Prostate gland (tissue), 2 donors: Measurements from ENCODE around the gene WFIKKN2. TPM values are rescaled to one million over a fixed set of nuclear protein-coding genes. Genes with fewer than 3 reads are reported as not detected.

Experiments
- DNase-seq: peaks from one replicate; pipeline ENCODE4 v3.0.0-alpha.2; 2019; ENCODE audit warnings: low spot score
- H3K27ac ChIP-seq, 2 donors: fragments of 200-600 bp; sonication (generic); 2 replicates each; pipeline ENCODE4 v1.5.1; 2017 to 2019
- H3K27me3 ChIP-seq: fragments of 200-600 bp; sonication (generic); replicated peaks from 2 replicates; pipeline ENCODE4 v1.5.1; 2019; ENCODE audit not compliant: insufficient read depth
- H3K36me3 ChIP-seq, 2 donors: fragments of 200-600 bp; sonication (generic); 1 replicate in 1 of 2; 2 replicates in 1 of 2; pipeline versions ENCODE4 v1.5.1 to v1.8.1; 2017 to 2019
- H3K4me1 ChIP-seq: fragments of 200-600 bp; sonication (generic); replicated peaks from 2 replicates; pipeline ENCODE4 v1.5.1; 2019
- H3K4me3 ChIP-seq, 2 donors: fragments of 200-600 bp; sonication (generic); 2 replicates each; pipeline ENCODE4 v1.5.1; 2017 to 2019
- H3K9me3 ChIP-seq: fragments of 200-600 bp; sonication (generic); 2 replicates; pipeline ENCODE4 v1.5.1; 2017
- POLR2A ChIP-seq: fragments of 450-650 bp; IDR thresholded peaks from one replicate; pipeline ENCODE4 v1.6.1; 2016; ENCODE audit warnings: antibody characterized with exemption, mild to moderate bottlenecking
- POLR2AphosphoS5 ChIP-seq: sonication (generic); formaldehyde crosslinking; IDR thresholded peaks from one replicate; pipeline ENCODE4 v1.6.1; 2017; ENCODE audit warnings: antibody characterized with exemption
- WGBS: methylation state at CpG from one replicate; pipeline ENCODE4 v1.1.5; 2018; 5-methylcytosine and 5-hydroxymethylcytosine counted together
- intact Hi-C: fragments of 100-400 bp; cut with DNase I; formaldehyde crosslinking; loops from one replicate; pipeline ENCODE4 v1.14.2; 2022
- total RNA-seq, 2 donors: library from RNA; depleted of rRNA; stranded (reverse); fragments of >200 nt; gene quantifications; one replicate each; pipeline ENCODE4 v1.1.0, GENCODE V29; 2016
- TF ChIP-seq, protein P1 (sequence below), 4 experiments: fragments of 200-600 bp in 2 of 4; fragments of 450-650 bp in 2 of 4; sonication (generic) in 2 of 4; IDR thresholded peaks; 1 replicate in 3 of 4; 2 replicates in 1 of 4; pipeline ENCODE4 v1.5.1; 2016 to 2019; ENCODE audit warnings: antibody characterized with exemption in 4 of 4, mild to moderate bottlenecking in 2 of 4, moderate library complexity in 2 of 4

Gene WFIKKN2
- total RNA-seq, 2 donors from 2014 or later = 0.18 to 2.4 TPM

DNA sequence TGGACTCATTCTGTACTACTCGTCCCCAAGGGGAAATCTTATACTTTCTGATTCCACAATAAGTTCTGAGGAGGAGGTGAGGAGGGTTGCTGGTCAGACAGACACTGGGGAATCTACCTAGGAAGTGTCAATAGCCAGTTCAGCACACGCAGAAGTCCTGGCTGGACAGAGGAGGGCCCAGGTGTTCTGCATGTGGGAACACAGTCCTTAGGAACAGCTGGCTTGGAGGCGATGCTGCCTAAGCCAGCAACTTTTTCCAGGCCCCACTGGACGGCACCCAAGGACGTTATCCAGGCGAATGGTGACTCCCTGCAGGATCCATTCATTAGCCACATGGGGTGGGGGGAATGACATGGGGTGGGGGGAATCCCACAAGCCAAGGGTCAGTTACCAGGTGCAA, 29.9 kb upstream of the WFIKKN2 start:
- DNase-seq = no peak
- Histone ChIP-seq H3K27ac (no peak overlapping the region), H3K4me3 (no peak overlapping the region), H3K36me3 (no peaks in the 10 kb centered on the region), H3K4me1 (no peaks in the 10 kb centered on the region), H3K9me3 (no peaks in the 10 kb centered on the region), H3K27me3 (no peaks in the 10 kb centered on the region)
- TF ChIP-seq POLR2A (no peak), POLR2AphosphoS5 (no peak)
- TF ChIP-seq, protein P1, sequence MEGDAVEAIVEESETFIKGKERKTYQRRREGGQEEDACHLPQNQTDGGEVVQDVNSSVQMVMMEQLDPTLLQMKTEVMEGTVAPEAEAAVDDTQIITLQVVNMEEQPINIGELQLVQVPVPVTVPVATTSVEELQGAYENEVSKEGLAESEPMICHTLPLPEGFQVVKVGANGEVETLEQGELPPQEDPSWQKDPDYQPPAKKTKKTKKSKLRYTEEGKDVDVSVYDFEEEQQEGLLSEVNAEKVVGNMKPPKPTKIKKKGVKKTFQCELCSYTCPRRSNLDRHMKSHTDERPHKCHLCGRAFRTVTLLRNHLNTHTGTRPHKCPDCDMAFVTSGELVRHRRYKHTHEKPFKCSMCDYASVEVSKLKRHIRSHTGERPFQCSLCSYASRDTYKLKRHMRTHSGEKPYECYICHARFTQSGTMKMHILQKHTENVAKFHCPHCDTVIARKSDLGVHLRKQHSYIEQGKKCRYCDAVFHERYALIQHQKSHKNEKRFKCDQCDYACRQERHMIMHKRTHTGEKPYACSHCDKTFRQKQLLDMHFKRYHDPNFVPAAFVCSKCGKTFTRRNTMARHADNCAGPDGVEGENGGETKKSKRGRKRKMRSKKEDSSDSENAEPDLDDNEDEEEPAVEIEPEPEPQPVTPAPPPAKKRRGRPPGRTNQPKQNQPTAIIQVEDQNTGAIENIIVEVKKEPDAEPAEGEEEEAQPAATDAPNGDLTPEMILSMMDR (IDR thresholded peaks at IDR 0.05) = no peak
- WGBS = 81% methylated on average over 6 of the region's 6 CpGs
- intact Hi-C loops = no loop called here

DNA sequence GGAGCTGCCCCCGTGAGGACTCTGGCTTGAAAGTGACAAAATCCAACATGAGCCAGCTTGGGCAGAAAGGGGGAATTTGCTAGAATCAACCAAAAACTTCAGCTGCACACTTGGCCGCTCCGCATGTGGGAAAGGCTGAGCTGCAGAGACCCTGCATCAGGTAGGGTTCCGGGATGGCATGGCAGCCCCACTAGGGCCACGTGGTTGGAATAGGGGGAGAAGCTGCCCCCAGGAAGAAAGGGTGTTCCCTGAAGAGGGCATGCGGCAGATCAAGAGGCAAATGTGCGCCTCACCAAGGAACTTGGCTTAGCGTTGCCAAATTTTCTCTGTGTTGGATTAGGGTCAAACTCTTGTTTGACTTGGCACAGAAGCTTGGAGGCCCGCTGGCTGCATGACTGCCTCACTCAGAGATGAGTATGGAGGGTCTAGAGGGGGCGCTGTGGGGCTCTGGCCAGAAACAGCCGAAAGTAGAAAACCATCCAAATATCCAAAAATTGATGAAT, 29.2 kb upstream of the WFIKKN2 start:
- H3K4me1 ChIP-seq = no peaks in the 10 kb centered on the region
- WGBS = 55% methylated on average over 11 of the region's 11 CpGs
- TF ChIP-seq, protein P1 (IDR thresholded peaks at IDR 0.05) = no peak
- TF ChIP-seq POLR2A (no peak), POLR2AphosphoS5 (no peak)
- H3K9me3 ChIP-seq = no peaks in the 10 kb centered on the region
- no peaks in the 10 kb centered on the region for H3K36me3 ChIP-seq
- DNase-seq = no peak
- H3K27ac ChIP-seq = no peak overlapping the region
- intact Hi-C loops = no loop called here
- H3K27me3 ChIP-seq = no peaks in the 10 kb centered on the region
- no peak overlapping the region for H3K4me3 ChIP-seq

DNA sequence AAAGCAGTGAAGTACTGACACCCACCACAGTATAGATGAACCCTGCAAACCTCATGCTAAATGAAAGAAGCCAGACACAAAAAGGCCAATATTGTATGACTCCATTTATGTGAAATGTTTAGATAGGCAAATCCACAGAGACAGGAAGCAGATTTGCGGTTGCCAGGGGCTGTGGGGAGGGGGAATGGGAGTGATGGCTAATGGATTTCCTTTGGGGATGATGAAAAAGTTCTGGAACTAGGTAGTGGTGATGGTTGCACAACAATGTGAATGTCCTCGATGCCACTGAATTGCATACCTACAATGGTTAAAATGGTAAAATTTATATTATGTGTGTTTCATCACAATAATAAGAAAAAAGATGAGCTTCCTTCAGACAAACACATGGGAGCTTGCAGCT, 28.4 kb upstream of the WFIKKN2 start:
- no peak for DNase-seq
- H3K36me3 ChIP-seq = no peaks in the 10 kb centered on the region
- WGBS = 78% methylated on average over 2 of the region's 2 CpGs
- TF ChIP-seq, protein P1 (IDR thresholded peaks at IDR 0.05) = no peak
- no peak for TF ChIP-seq POLR2A
- no peak overlapping the region for H3K27ac ChIP-seq
- H3K27me3 ChIP-seq = no peaks in the 10 kb centered on the region
- H3K4me3 ChIP-seq = no peak overlapping the region
- intact Hi-C loops = no loop called here
- no peaks in the 10 kb centered on the region for H3K9me3 ChIP-seq
- H3K4me1 ChIP-seq = no peaks in the 10 kb centered on the region

DNA sequence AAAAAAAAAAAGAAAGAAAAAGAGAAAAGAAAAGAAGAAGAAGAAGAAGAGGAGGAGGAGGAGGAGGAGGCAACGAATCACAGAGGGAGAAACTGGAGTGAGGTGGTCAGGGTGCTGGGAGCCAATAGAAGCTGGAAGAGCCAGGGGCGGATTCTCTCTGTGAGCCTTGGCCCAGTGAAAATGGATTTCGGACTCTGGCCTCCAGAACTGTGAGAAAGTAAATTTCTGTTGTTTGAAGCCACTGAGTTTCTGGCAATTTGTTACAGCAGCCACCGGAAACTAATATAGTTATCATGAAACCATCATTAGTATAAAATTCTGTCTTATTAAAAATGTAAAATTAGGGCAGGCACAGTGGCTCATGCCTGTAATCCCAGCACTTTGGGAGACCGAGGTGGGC, 27.7 kb upstream of the WFIKKN2 start:
- H3K9me3 ChIP-seq = no peaks in the 10 kb centered on the region
- intact Hi-C loops = no loop called here
- 91% methylated on average over 5 of the region's 5 CpGs for WGBS
- H3K4me1 ChIP-seq = no peaks in the 10 kb centered on the region
- no peak overlapping the region for H3K4me3 ChIP-seq
- no peaks in the 10 kb centered on the region for H3K27me3 ChIP-seq
- no peak overlapping the region for H3K27ac ChIP-seq
- TF ChIP-seq, protein P1 (IDR thresholded peaks at IDR 0.05) = no peak
- TF ChIP-seq POLR2A (no peak), POLR2AphosphoS5 (no peak)
- DNase-seq = no peak
- H3K36me3 ChIP-seq = no peaks in the 10 kb centered on the region

DNA sequence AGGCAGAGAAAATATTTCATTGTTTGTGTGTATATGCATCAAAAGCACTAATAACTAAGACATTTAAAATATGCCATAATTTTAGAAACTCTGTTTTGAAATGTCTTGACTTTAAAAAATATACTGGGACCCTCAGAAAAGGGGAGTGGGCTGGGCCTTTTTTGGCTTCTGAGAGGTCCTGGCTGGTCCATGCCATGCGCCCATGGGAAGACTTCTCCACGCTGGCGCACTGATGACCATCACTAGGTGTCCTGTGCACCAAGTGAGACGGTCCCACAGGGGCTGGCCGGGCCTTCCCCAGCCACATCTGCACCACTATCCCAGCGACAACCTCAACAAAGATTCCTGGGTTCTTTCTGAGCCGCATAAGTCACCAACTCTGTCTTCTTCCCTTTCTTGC, 27.0 kb upstream of the WFIKKN2 start:
- Histone ChIP-seq H3K4me3 (no peak overlapping the region), H3K36me3 (no peaks in the 10 kb centered on the region), H3K9me3 (no peaks in the 10 kb centered on the region), H3K27ac (no peak overlapping the region), H3K27me3 (no peaks in the 10 kb centered on the region), H3K4me1 (no peaks in the 10 kb centered on the region)
- intact Hi-C loops = no loop called here
- no peak for DNase-seq
- no peak for TF ChIP-seq POLR2A
- no peak for TF ChIP-seq POLR2AphosphoS5
- TF ChIP-seq, protein P1 (IDR thresholded peaks at IDR 0.05) = no peak
- 96% methylated on average over 7 of the region's 7 CpGs for WGBS
